Measurements from ENCODE around the gene GLUD1. TPM values are rescaled to one million over a fixed set of nuclear protein-coding genes. Genes with fewer than 3 reads are reported as not detected.
A peak's percentile ranks its signal among the peaks of the same experiment; 100 is the strongest.
"Not testable (repeated sequence)": the region's sequence is repeated elsewhere in the genome, so short reads cannot be mapped to it uniquely, and the experiment has no call there.

The GLUD1 gene
- total RNA-seq, 2 experiments from 2014 or later, result 85.8 to 111 TPM

DNA sequence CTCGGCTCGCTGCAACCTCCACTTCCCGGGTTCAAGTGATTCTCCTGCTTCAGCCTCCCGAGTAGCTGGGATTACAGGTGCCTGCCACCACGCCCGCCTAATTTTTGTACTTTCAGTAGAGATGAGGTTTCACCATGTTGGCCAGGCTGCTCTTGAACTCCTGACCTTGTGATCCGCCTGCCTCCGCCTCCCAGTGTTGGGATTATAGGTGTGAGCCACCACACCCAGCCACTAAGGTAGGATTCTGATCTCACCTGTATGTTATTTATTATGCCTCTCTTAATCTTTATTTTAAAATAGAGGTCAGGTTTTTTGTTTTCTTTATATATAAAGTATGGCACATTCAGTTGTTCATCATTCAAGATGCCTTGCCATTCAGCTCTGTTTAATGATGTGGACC, 10.1 kb upstream of the GLUD1 start:
- not testable (repeated sequence) for ATAC-seq

GRCh38 chr10:87101996-87102395, 7.4 kb upstream of the GLUD1 start:
- ATAC-seq (no peak), DNase-seq (no peak)
- Mint-ChIP-seq H3K36me3 (peaks cover 44% of the 10 kb centered on the region), H3K9me3 (ENCODE audit: low read depth) (no peaks in the 10 kb centered on the region), H3K27ac (no peak overlapping the region), H3K27me3 (no peaks in the 10 kb centered on the region), H3K4me3 (no peak overlapping the region), H3K4me1 (peaks cover 10% of the 10 kb centered on the region)
- CTCF ChIA-PET, result no interaction called here

More for the DNA sequence above, 10.1 kb upstream of the GLUD1 start:
- not testable (repeated sequence) for H3K27ac Mint-ChIP-seq; H3K27me3 Mint-ChIP-seq; H3K4me1 Mint-ChIP-seq; H3K9me3 Mint-ChIP-seq (ENCODE audit: low read depth); DNase-seq; H3K4me3 Mint-ChIP-seq
- H3K36me3 Mint-ChIP-seq, result peaks cover 52% of the 10 kb centered on the region
- CTCF ChIA-PET, result interaction anchor here (1.0 kb wide), 1 partner anchor 9 kb away, joined by 3 read pairs; no protein-coding TSS in a partner anchor

GRCh38 chr10:87095236-87095945, 748 bp upstream of the GLUD1 start:
- peaks cover 48% of the 10 kb centered on the region for H3K4me1 Mint-ChIP-seq
- H3K4me3 Mint-ChIP-seq, result peak overlapping the region; percentile 87

GRCh38 chr10:87093632-87094372, 841 bp downstream of the GLUD1 start:
- Mint-ChIP-seq H3K4me3 (peak overlapping the region; percentile 95), H3K36me3 (peaks cover 40% of the 10 kb centered on the region), H3K9me3 (ENCODE audit: low read depth) (no peaks in the 10 kb centered on the region), H3K4me1 (peaks cover 54% of the 10 kb centered on the region), H3K27ac (peak overlapping the region; percentile 97), H3K27me3 (no peaks in the 10 kb centered on the region)
- CTCF ChIA-PET, result interaction anchor here (1.1 to 2.4 kb wide), 3 partner anchors 9 to 125 kb away, joined by 3 to 10 read pairs (median 3); no protein-coding TSS in a partner anchor
- DNase-seq, result peak; percentile 87
- peak; percentile 28 for ATAC-seq

More at GRCh38 chr10:87095236-87095945, 748 bp upstream of the GLUD1 start:
- H3K9me3 Mint-ChIP-seq (ENCODE audit: low read depth), result no peaks in the 10 kb centered on the region
- CTCF ChIA-PET, result interaction anchor here (0.9 to 1.2 kb wide), 3 partner anchors 9 to 156 kb away, joined by 3 to 5 read pairs (median 3); no protein-coding TSS in a partner anchor
- no peaks in the 10 kb centered on the region for H3K27me3 Mint-ChIP-seq
- ATAC-seq (peak; percentile 61), DNase-seq (peak; percentile 88)
- H3K36me3 Mint-ChIP-seq, result peaks cover 37% of the 10 kb centered on the region
- peak overlapping the region; percentile 89 for H3K27ac Mint-ChIP-seq

GRCh38 chr10:87092861-87093631, 1.6 kb downstream of the GLUD1 start:
- no peak for ATAC-seq

GRCh38 chr10:87092376-87092860, 2.2 kb downstream of the GLUD1 start:
- peak overlapping the region; percentile 97 for H3K27ac Mint-ChIP-seq

More at GRCh38 chr10:87092861-87093631, 1.6 kb downstream of the GLUD1 start:
- Mint-ChIP-seq H3K36me3 (peaks cover 43% of the 10 kb centered on the region), H3K27ac (peak overlapping the region; percentile 97), H3K4me1 (peaks cover 57% of the 10 kb centered on the region), H3K9me3 (ENCODE audit: low read depth) (no peaks in the 10 kb centered on the region), H3K4me3 (peak overlapping the region; percentile 95), H3K27me3 (no peaks in the 10 kb centered on the region)
- DNase-seq, result peak; percentile 56
- CTCF ChIA-PET, result interaction anchor here (1.1 to 2.4 kb wide), 3 partner anchors 8 to 124 kb away, joined by 3 to 10 read pairs (median 3); no protein-coding TSS in a partner anchor

DNA sequence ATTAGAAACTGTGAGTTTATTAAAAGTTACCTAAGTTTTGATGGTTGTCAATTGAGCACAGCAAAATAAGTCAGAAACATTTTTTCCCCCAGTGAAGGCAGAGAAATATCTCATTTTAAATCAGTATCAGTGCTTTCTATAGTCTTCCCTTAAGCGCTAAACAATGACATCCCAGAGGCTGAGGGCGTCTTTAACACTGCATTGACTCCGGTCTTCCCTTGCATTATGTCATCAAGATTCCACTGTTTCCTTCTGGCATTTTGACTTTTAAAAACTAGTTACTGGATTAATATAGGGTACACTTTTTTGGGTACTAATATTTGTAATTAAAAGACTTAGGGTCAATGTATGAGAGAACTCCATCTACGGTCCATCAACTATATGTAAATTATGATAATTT, 3.9 kb downstream of the GLUD1 start:
- DNase-seq (no peak), ATAC-seq (no peak)
- no peak overlapping the region for H3K27ac Mint-ChIP-seq
- H3K9me3 Mint-ChIP-seq (ENCODE audit: low read depth), result no peaks in the 10 kb centered on the region
- CTCF ChIA-PET, result no interaction called here
- peaks cover 57% of the 10 kb centered on the region for H3K4me1 Mint-ChIP-seq
- no peak overlapping the region for H3K4me3 Mint-ChIP-seq
- H3K36me3 Mint-ChIP-seq, result peaks cover 58% of the 10 kb centered on the region
- H3K27me3 Mint-ChIP-seq, result no peaks in the 10 kb centered on the region

More at GRCh38 chr10:87092376-87092860, 2.2 kb downstream of the GLUD1 start:
- CTCF ChIA-PET, result interaction anchor here (1.1 to 2.4 kb wide), 2 partner anchors 8 to 15 kb away, joined by 3 to 10 read pairs; no protein-coding TSS in a partner anchor
- Mint-ChIP-seq H3K36me3 (peaks cover 46% of the 10 kb centered on the region), H3K4me3 (peak overlapping the region; percentile 95), H3K4me1 (peaks cover 58% of the 10 kb centered on the region), H3K27me3 (no peaks in the 10 kb centered on the region), H3K9me3 (ENCODE audit: low read depth) (no peaks in the 10 kb centered on the region)
- DNase-seq (no peak), ATAC-seq (no peak)

DNA sequence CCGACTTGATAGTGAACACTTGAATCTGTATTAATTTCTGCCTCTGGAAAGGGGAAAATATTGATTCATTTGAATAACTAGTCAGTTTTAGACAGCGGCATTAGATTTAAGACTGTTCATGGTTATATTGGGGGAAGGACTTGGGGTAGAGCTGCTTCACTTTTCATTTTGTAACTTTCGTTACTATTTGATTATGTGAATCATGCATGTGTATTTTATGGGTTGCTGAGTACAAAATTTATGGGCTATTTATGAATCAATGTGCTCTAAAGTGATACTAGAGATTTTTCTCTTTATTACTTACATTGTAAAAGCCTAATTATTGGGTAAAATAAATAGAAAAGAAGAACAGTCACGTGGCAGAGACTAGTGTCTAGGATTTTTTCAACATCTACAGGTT, 4.9 kb downstream of the GLUD1 start:
- no peaks in the 10 kb centered on the region for H3K9me3 Mint-ChIP-seq (ENCODE audit: low read depth)
- CTCF ChIA-PET, result no interaction called here
- ATAC-seq, result no peak
- no peaks in the 10 kb centered on the region for H3K27me3 Mint-ChIP-seq
- peaks cover 63% of the 10 kb centered on the region for H3K36me3 Mint-ChIP-seq
- H3K4me3 Mint-ChIP-seq, result no peak overlapping the region
- H3K4me1 Mint-ChIP-seq, result peaks cover 61% of the 10 kb centered on the region
- DNase-seq, result no peak
- H3K27ac Mint-ChIP-seq, result no peak overlapping the region

- DNase-seq (no peak), ATAC-seq (no peak)
- no peak overlapping the region for H3K27ac Mint-ChIP-seq
- H3K4me3 Mint-ChIP-seq, result no peak overlapping the region
- no peaks in the 10 kb centered on the region for H3K27me3 Mint-ChIP-seq
- H3K4me1 Mint-ChIP-seq, result peaks cover 59% of the 10 kb centered on the region
- H3K36me3 Mint-ChIP-seq, result peaks cover 56% of the 10 kb centered on the region
- no peaks in the 10 kb centered on the region for H3K9me3 Mint-ChIP-seq (ENCODE audit: low read depth)
- CTCF ChIA-PET, result interaction anchor here (0.7 to 2.3 kb wide), 3 partner anchors 8 to 606 kb away, joined by 3 to 10 read pairs (median 3); partner anchors contain the start of gene GLUD1
Measured at GRCh38 chr10:87085537-87085936, 9.1 kb downstream of the GLUD1 start.

DNA sequence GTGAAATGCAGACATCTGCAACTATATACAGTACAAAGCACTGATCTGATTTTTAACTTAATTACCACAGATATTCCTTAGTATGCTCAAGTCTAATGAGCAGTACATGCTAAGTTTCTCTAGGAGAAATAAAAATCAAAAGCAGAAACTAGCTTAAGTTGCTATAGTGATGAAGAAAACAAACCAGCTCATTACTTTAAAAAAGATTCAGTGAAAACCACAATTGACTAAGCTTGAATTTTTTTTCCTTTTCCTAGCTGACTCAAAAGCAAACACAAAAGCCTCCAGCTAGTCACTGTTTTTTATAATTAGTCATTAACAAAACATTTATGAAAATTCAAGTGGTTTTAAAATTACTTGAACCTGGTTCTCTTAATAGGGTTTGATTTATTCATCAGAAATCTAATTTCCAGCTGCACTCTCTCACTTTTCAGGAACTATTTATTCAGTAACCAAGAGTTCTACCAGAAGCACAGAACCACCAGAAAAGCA, 10.3 kb downstream of the GLUD1 start:
- ATAC-seq, result peak; percentile 67
- H3K4me1 Mint-ChIP-seq, result peaks cover 52% of the 10 kb centered on the region
- CTCF ChIA-PET, result interaction anchor here (0.8 to 2.3 kb wide), 4 partner anchors 9 to 118 kb away, joined by 3 to 10 read pairs (median 4); partner anchors contain the start of gene GLUD1

DNA sequence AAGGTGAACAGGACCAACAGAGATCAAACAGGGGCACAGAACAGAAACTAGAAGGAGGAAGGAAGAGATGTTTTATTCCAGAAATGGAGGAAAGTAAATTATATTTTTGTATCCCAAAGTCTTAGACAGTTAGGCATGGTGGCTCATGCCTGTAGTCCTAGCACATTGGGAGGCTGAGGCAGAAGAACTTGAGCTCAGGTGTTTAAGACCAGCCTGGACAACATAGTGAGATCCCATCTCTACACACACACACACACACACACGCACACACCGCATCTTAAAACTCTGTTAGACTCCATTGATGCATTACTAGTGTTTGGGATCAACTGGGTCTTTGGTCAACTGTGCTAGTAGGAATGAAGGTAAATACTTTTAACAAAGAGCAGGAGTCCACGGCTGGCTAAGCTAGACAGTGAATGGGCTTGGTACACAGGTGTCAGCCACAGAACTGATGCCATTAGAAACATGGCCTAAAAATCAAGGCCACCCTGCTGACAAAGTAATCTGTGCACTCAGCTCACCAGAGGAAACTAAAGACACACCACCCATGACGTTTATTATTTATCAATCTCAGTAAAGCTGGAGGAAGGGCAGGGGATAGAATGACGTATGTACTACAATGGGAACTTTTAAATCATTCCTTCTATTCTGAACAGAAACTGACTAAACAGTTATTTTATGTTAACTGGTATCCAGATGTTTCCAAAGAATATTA, 10.9 kb downstream of the GLUD1 start:
- peak overlapping the region; percentile 81 for H3K27ac Mint-ChIP-seq
- H3K36me3 Mint-ChIP-seq, result peaks cover 48% of the 10 kb centered on the region
- peak overlapping the region; percentile 11 for H3K4me3 Mint-ChIP-seq
- H3K9me3 Mint-ChIP-seq (ENCODE audit: low read depth); H3K27me3 Mint-ChIP-seq: not testable (repeated sequence)
- DNase-seq (peak; percentile 42), ATAC-seq (peak; percentile 68)
- CTCF ChIA-PET, result interaction anchor here (0.8 to 2.3 kb wide), 4 partner anchors 10 to 117 kb away, joined by 3 to 10 read pairs (median 4); partner anchors contain the start of gene GLUD1
- peaks cover 47% of the 10 kb centered on the region for H3K4me1 Mint-ChIP-seq

More for the DNA sequence above, 10.3 kb downstream of the GLUD1 start:
- not testable (repeated sequence) for H3K9me3 Mint-ChIP-seq (ENCODE audit: low read depth); DNase-seq; H3K27me3 Mint-ChIP-seq
- peak overlapping the region; percentile 16 for H3K4me3 Mint-ChIP-seq
- H3K27ac Mint-ChIP-seq, result peak overlapping the region; percentile 81
- H3K36me3 Mint-ChIP-seq, result peaks cover 52% of the 10 kb centered on the region

- peaks cover 44% of the 10 kb centered on the region for H3K4me1 Mint-ChIP-seq
- peaks cover 42% of the 10 kb centered on the region for H3K36me3 Mint-ChIP-seq
- not testable (repeated sequence) for H3K4me3 Mint-ChIP-seq; H3K27me3 Mint-ChIP-seq; DNase-seq; H3K9me3 Mint-ChIP-seq (ENCODE audit: low read depth); ATAC-seq; H3K27ac Mint-ChIP-seq
- CTCF ChIA-PET, result interaction anchor here (0.7 kb wide), 1 partner anchor 19 kb away, joined by 3 read pairs; no protein-coding TSS in a partner anchor
Measured at GRCh38 chr10:87082219-87082618, 12.4 kb downstream of the GLUD1 start.
